ENCODE measurements around the gene ATP8A2.
"Not testable (repeated sequence)": the region's sequence is repeated elsewhere in the genome, so short reads cannot be mapped to it uniquely, and the experiment has no call there.

Gene ATP8A2

GRCh38 chr13:25803641-25804040 lies 431.9 kb downstream of the ATP8A2 start:
- no peak for DNase-seq (ENCODE audit: low read depth in 2 of 2)

DNA sequence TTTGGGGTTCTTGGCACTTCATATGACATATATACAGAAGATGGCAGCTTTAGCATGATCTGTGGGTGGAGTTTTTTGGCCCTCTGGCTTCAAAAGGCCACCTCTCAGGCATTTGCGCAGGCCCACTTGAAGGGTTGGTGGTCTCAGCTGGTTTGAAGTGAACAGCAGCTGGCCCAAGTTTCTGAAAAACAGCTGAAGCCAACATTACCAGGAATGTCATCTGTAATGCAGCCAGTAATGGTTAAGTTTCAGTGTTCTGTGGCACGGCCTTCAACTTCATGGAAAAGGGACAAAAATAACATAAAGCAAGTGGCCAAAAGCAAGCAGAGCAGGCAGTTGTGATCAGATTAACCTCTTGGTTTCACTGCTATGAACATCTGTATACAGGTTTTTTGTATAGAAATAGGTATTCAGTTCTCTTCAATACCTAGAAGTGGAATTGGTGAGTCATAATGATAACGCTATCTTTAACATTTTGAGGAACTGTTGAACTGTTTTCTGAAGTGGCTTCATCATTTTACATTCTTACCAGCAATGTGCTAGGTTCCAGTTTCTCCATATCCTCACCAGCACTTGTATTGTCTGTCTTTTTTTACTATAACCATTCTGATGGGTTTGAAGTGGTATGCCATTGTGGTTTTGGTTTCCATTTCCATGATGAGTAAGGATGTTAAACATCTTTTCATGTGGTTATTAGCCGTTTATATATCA lies 434.6 kb downstream of the ATP8A2 start:
- no peak for DNase-seq (ENCODE audit: low read depth in 2 of 2)

- DNase-seq (ENCODE audit: low read depth in 2 of 2), result no peak
Measured at GRCh38 chr13:25807562-25807961, 435.8 kb downstream of the ATP8A2 start.

DNA sequence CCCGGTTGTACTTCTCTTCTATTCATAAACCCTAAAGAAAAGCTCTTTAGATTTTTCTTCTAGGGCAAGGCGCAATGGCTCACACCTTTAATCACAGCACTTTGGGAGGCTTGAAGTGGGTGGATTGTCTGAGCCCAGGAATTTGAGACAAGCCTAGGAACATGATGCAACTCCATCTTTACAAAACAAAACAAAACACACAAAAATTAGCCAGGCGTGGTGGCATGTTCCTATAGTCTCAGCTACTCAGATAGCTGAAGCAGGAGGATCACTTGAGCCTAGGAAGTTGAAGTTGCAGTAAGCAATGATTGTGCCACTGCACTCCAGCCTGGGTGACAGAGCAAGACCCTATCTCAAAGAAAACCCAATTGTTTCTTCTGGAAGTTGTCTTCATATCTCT lies 439.7 kb downstream of the ATP8A2 start:
- no peak for DNase-seq (ENCODE audit: low read depth in 2 of 2)

GRCh38 chr13:25816239-25816638 lies 444.5 kb downstream of the ATP8A2 start:
- no peak for DNase-seq (ENCODE audit: low read depth in 2 of 2)

DNA sequence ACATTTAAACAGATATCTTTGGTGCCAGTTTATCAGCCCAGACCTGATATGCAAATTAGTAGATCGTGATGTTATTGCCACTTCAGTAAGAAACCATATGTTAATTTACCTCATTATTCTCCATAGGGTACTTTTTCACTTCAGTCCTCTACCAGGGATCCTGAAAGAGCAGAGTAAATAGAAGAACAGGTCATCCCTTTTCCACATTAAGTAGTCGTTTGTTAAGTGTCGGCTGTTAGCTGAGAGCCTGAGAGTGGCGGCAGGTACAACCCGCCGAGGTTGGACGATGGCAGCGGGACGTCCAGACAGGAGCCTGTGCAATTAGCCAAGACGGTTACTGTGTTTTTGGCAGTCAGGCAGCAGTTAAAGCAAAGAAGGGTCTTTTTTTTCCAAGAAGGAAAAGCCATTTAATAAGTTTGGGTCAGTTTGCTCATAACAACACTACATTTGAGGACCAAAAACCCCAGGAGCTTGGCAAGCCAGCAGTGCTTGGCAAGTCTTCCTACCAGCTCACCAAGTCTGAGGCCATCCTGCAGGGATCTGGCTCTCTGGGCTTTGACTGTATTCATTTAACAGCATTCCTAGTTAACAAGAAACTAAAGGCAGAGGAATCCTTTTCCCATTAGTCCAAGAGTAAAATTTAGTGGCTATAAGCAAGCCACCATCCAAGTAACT lies 448.2 kb downstream of the ATP8A2 start:
- no peak for DNase-seq (ENCODE audit: low read depth in 2 of 2)

GRCh38 chr13:25821776-25822175 lies 450.0 kb downstream of the ATP8A2 start:
- no peak for DNase-seq (ENCODE audit: low read depth in 2 of 2)

- not testable (repeated sequence) for DNase-seq (ENCODE audit: low read depth in 2 of 2)
Measured at GRCh38 chr13:25827221-25827620, 455.4 kb downstream of the ATP8A2 start.

DNA sequence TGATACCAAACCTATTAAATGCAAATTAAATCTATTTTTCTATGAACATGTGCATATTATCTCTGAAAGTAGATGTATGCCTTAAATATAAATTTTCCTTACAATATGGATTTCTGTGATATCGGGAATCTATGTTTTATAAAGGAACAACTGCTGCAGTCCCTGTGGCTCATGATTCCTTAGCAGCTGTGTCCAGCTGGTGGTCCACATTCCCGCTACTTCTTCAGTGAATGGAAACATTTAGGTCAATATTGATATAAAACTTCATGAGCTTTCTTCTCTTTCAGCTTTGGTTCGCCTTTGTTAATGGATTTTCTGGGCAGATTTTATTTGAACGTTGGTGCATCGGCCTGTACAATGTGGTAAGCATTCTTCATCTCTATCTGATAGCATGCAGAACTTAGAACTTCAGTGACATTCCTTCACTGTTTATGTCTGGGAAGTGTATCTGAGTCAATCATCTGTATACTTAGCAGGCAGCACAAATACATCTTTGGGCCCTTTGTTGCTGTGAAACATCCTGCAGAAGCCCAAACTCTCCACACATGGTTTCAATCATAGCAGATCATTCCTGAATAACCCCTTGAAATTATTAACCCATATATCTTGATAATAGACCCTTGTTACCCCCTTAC lies 456.2 kb downstream of the ATP8A2 start:
- no peak for DNase-seq (ENCODE audit: low read depth in 2 of 2)

GRCh38 chr13:25833761-25834160 lies 462.0 kb downstream of the ATP8A2 start:
- no peak for DNase-seq (ENCODE audit: low read depth in 2 of 2)

DNA sequence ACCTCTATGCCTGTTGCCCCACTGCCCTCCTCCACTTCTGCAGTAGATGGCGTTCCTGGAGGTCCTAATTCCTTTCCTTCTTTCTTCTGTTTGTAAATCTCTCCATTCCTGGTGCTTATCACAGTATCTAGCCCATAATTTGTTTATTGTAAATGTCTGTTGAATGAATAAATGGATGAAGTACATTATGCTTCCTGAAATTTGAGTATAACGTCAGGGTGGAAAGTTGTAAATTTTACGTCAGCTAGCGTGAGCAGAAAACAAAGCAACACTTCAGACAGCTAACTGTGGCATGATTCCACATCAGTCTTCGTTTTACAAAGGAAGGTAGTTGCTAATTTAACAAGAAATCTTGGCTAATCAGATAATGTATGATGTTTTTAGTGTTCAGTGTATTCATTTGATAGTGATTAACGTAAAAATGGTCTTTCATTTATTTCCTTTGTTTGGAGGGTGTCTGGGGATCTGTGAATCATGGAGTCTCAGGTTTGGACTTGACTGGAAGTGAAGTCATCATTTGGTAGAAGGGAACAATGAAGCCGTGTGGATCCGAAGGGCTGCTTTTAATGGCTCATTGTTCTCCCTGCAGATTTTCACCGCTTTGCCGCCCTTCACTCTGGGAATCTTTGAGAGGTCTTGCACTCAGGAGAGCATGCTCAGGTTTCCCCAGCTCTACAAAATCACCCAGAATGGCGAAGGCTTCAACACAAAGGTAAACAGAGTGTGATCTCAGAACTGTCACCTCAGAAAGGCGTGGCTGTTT lies 465.0 kb downstream of the ATP8A2 start:
- DNase-seq (ENCODE audit: low read depth in 2 of 2), result no peak

DNA sequence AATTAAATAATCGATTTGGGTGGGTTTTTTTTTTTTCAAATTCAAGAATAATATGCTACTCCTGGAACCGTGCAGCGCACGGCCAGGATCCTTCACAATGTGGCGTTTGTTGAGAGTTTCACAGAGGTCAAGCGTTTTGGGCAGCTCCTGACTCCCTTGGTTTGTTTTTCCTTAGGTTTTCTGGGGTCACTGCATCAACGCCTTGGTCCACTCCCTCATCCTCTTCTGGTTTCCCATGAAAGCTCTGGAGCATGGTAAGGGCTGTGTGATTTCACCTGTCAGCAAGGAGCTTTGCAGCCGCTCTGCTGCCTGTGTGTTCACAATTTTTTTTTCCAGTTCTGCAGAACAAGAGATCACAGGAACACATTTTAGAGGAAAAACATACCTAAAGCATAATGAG lies 467.6 kb downstream of the ATP8A2 start:
- DNase-seq (ENCODE audit: low read depth in 2 of 2), result no peak

DNA sequence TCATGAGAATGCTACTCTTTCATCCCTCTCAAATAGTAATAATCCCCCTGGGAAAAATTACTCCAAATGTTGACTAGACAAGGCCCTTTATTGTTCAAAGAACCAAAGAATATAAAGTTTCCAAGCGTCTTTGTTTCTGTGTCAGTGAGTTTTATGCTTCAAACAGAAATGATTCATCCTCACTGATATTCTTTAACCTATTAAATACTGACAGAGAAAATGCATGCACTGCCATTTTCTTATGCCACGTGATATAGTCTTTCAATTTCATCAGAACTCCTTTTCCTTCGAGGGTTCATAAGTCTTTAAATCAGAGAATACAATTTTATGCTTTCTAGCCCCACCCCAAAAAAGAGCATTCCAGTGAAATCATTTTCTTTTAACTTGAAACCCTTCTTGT lies 468.5 kb downstream of the ATP8A2 start:
- DNase-seq (ENCODE audit: low read depth in 2 of 2), result no peak

- no peak for DNase-seq (ENCODE audit: low read depth in 2 of 2)
Measured at GRCh38 chr13:25840931-25841330, 469.2 kb downstream of the ATP8A2 start.

- DNase-seq (ENCODE audit: low read depth in 2 of 2), result no peak
Measured at GRCh38 chr13:25843692-25844091, 471.9 kb downstream of the ATP8A2 start.

GRCh38 chr13:25844559-25845434 lies 473.0 kb downstream of the ATP8A2 start:
- no peak for DNase-seq (ENCODE audit: low read depth in 2 of 2)

DNA sequence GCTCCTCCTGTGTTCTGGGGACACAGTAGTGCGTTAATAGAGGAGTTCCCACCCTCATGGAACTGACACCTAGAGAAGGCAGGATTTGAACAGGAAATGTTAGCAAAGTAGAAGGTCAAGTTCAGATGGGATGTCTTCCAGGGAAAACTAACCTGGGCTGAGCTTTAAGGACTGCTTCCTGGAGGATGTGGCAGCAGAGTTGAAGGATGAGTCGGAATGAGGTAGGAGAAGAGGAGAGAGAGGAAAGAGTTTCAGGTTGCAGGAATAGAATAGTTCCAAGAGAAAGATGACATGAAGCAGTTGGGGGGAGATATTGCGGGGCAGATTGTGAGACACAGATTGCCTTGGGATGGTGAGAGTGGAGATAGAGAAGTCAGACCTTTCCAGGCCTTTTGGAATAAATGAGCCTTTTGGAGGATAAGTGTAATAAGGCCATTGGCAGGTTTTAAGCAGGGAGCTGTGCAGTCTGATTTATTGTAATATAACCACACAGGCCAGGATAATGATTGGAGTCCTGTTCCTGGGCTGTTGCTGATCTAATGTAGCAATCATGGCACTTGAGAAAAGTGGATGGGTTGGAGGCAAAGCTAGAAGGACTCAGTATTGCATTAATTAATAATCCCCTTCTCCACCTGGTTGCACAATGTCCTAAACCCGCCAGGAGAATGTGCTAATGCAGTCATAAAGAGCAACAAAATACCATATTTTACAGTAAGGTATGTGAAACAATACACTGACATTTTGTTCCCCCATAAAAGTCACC lies 474.6 kb downstream of the ATP8A2 start:
- DNase-seq (ENCODE audit: low read depth in 2 of 2), result no peak

DNA sequence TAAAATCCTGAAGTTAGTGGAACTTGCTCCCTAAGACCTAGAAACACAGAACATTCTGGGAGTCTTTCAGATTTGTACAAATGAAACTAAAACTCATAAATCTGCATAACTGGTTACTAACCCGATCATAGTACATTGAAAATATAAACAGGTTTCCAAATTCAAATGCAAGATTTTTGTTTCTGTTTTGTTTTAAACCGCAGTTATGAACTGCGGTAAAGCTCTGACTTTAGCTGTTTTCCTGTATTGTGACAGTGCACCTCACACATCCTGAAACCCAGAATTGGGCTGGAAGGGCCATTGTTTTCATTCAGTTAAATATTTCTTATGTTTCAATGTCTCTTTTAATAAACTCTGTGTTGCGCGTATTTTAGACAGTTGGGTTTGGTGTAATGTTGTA lies 475.4 kb downstream of the ATP8A2 start:
- no peak for DNase-seq (ENCODE audit: low read depth in 2 of 2)

- DNase-seq (ENCODE audit: low read depth in 2 of 2), result no peak
Measured at GRCh38 chr13:25847635-25848626, 476.2 kb downstream of the ATP8A2 start.
